SK-N-SH treated with all-trans-retinoic acid at 6 μM for 48 hours (cell line): ENCODE measurements around the gene PHACTR2.

Experiments
- ATAC-seq: fragments of 200-7000 bp; cut with Tn5 transposase; 3 replicates; pipeline ENCODE4 v1.9.1; 2020; ENCODE audit warnings: mild to moderate bottlenecking, moderate library complexity
- ARNTL ChIP-seq: fragments of 450-650 bp; formaldehyde crosslinking; IDR thresholded peaks from 2 replicates; pipeline ENCODE4 v1.5.0; 2020; ENCODE audit warnings: low read depth, mild to moderate bottlenecking, moderate library complexity, borderline replicate concordance
- BACH2 ChIP-seq: fragments of 250-450 bp; sonication (Bioruptor Pico); IDR thresholded peaks from 2 replicates; pipeline ENCODE4 v1.9.0; 2021; ENCODE audit warnings: mild to moderate bottlenecking, borderline replicate concordance
- CREB5 ChIP-seq: fragments of 250-450 bp; sonication (Bioruptor Pico); IDR thresholded peaks from 2 replicates; pipeline ENCODE4 v1.5.1; 2020; ENCODE audit warnings: low read depth, mild to moderate bottlenecking, moderate library complexity
- CSDC2 ChIP-seq: fragments of 250-450 bp; sonication (Bioruptor Pico); IDR thresholded peaks from 2 replicates; pipeline ENCODE4 v1.5.0; 2020; ENCODE audit warnings: mild to moderate bottlenecking, moderate library complexity
- CSRNP3 ChIP-seq: fragments of 250-450 bp; sonication (Bioruptor Pico); IDR thresholded peaks from 2 replicates; pipeline ENCODE4 v1.5.1; 2021; ENCODE audit warnings: mild to moderate bottlenecking, moderate library complexity
- ESRRG ChIP-seq: fragments of 250-450 bp; sonication (Bioruptor Pico); IDR thresholded peaks from 2 replicates; pipeline ENCODE4 v1.6.1; 2021; ENCODE audit warnings: mild to moderate bottlenecking
- GLIS3 ChIP-seq: fragments of 250-450 bp; sonication (Bioruptor Pico); IDR thresholded peaks from 2 replicates; pipeline ENCODE4 v1.5.0; 2020; ENCODE audit warnings: mild to moderate bottlenecking, moderate library complexity
- ISL1 ChIP-seq: fragments of 250-450 bp; sonication (Bioruptor Pico); IDR thresholded peaks from 2 replicates; pipeline ENCODE4 v2.1.2; 2022; ENCODE audit warnings: mild to moderate bottlenecking, moderate library complexity
- OSR1 ChIP-seq: fragments of 250-450 bp; sonication (Bioruptor Pico); IDR thresholded peaks from 2 replicates; pipeline ENCODE4 v1.8.0; 2022; ENCODE audit warnings: moderate library complexity, mild to moderate bottlenecking, inconsistent platforms
- PATZ1 ChIP-seq: fragments of 250-450 bp; sonication (Bioruptor Pico); IDR thresholded peaks from 2 replicates; pipeline ENCODE4 v1.8.0; 2020; ENCODE audit warnings: mild to moderate bottlenecking, moderate library complexity, borderline replicate concordance
- POU6F1 ChIP-seq: fragments of 250-450 bp; sonication (Bioruptor Pico); IDR thresholded peaks from 2 replicates; pipeline ENCODE4 v1.8.0; 2021; ENCODE audit warnings: low read depth, mild to moderate bottlenecking, moderate library complexity, borderline replicate concordance
- PPARA ChIP-seq: fragments of 250-450 bp; sonication (Bioruptor Pico); IDR thresholded peaks from 2 replicates; pipeline ENCODE4 v1.5.0; 2020; ENCODE audit warnings: mild to moderate bottlenecking, borderline replicate concordance
- RARB ChIP-seq: fragments of 250-450 bp; sonication (Bioruptor Pico); IDR thresholded peaks from 2 replicates; pipeline ENCODE4 v1.8.0; 2021; ENCODE audit warnings: mild to moderate bottlenecking, moderate library complexity
- SNAI2 ChIP-seq: fragments of 250-450 bp; sonication (Bioruptor Pico); IDR thresholded peaks from 2 replicates; pipeline ENCODE4 v1.5.0; 2020; ENCODE audit warnings: mild to moderate bottlenecking, moderate library complexity
- TCF4 ChIP-seq: fragments of 250-450 bp; sonication (Bioruptor Pico); IDR thresholded peaks from 2 replicates; pipeline ENCODE4 v1.8.0; 2021; ENCODE audit warnings: mild to moderate bottlenecking, moderate library complexity, borderline replicate concordance
- TOX ChIP-seq: fragments of 250-450 bp; sonication (Bioruptor Pico); IDR thresholded peaks from 2 replicates; pipeline ENCODE4 v1.8.0; 2021; ENCODE audit warnings: mild to moderate bottlenecking, moderate library complexity, borderline replicate concordance
- TSHZ2 ChIP-seq: fragments of 250-450 bp; sonication (Bioruptor Pico); IDR thresholded peaks from 2 replicates; pipeline ENCODE4 v1.5.0; 2020; ENCODE audit warnings: mild to moderate bottlenecking, moderate library complexity
- ZC3H10 ChIP-seq: fragments of 250-450 bp; sonication (Bioruptor Pico); IDR thresholded peaks from 2 replicates; pipeline ENCODE4 v1.5.1; 2021; ENCODE audit warnings: mild to moderate bottlenecking, moderate library complexity
- ZFP3 ChIP-seq: fragments of 250-450 bp; sonication (Bioruptor Pico); IDR thresholded peaks from 2 replicates; pipeline ENCODE4 v1.5.0; 2020; ENCODE audit warnings: mild to moderate bottlenecking, moderate library complexity
- ZFP30 ChIP-seq: fragments of 450-650 bp; formaldehyde crosslinking; IDR thresholded peaks from 2 replicates; pipeline ENCODE4 v1.5.0; 2022; ENCODE audit warnings: mild to moderate bottlenecking, moderate library complexity
- ZNF565 ChIP-seq: fragments of 450-650 bp; formaldehyde crosslinking; conservative IDR thresholded peaks from 2 replicates; pipeline ENCODE4 v1.5.0; 2020; ENCODE audit warnings: low read depth, mild to moderate bottlenecking, moderate library complexity
- ZNF70 ChIP-seq: fragments of 450-650 bp; formaldehyde crosslinking; IDR thresholded peaks from 2 replicates; pipeline ENCODE4 v1.5.0; 2020; ENCODE audit warnings: mild to moderate bottlenecking, moderate library complexity
- ZNF8 ChIP-seq: fragments of 450-650 bp; formaldehyde crosslinking; IDR thresholded peaks from 2 replicates; pipeline ENCODE4 v1.5.0; 2020; ENCODE audit warnings: mild to moderate bottlenecking, moderate library complexity

Gene PHACTR2

GRCh38 chr6:143822584-143823024, 144.8 kb downstream of the PHACTR2 start (continued):
- TF ChIP-seq POU6F1 (CRISPR knock-in tag): no peak
- TF ChIP-seq TCF4 (CRISPR knock-in tag): no peak
- no peak for TF ChIP-seq CREB5 (CRISPR knock-in tag)
- no peak for TF ChIP-seq CSDC2 (CRISPR knock-in tag)
- TF ChIP-seq ARNTL (CRISPR knock-in tag): no peak
- no peak for TF ChIP-seq ZFP3
- TF ChIP-seq ZNF565 (CRISPR knock-in tag): no peak
- TF ChIP-seq CSRNP3 (CRISPR knock-in tag): no peak
- no peak for TF ChIP-seq PPARA (CRISPR knock-in tag)

GRCh38 chr6:143823548-143823947, 145.8 kb downstream of the PHACTR2 start:
- TF ChIP-seq PATZ1 (CRISPR knock-in tag) (no peak), PPARA (CRISPR knock-in tag) (no peak), ZNF8 (CRISPR knock-in tag) (no peak), ZFP30 (no peak), ZFP3 (no peak), ISL1 (CRISPR knock-in tag) (no peak), ZNF565 (CRISPR knock-in tag) (no peak), ESRRG (CRISPR knock-in tag) (no peak), TCF4 (CRISPR knock-in tag) (no peak), CREB5 (CRISPR knock-in tag) (no peak), ZNF70 (CRISPR knock-in tag) (no peak), BACH2 (CRISPR knock-in tag) (no peak), POU6F1 (CRISPR knock-in tag) (no peak), ZC3H10 (no peak), RARB (CRISPR knock-in tag) (no peak), GLIS3 (no peak), CSDC2 (CRISPR knock-in tag) (no peak), ARNTL (CRISPR knock-in tag) (no peak), SNAI2 (CRISPR knock-in tag) (no peak)
- no peak for ATAC-seq

- TF ChIP-seq CSDC2 (CRISPR knock-in tag) (no peak), TOX (CRISPR knock-in tag) (no peak), OSR1 (no peak), TSHZ2 (CRISPR knock-in tag) (no peak), ARNTL (CRISPR knock-in tag) (no peak), GLIS3 (no peak), SNAI2 (CRISPR knock-in tag) (no peak), TCF4 (CRISPR knock-in tag) (no peak), ESRRG (CRISPR knock-in tag) (no peak), PPARA (CRISPR knock-in tag) (no peak), ZC3H10 (no peak), BACH2 (CRISPR knock-in tag) (no peak), RARB (CRISPR knock-in tag) (no peak)
- no peak for ATAC-seq
Observed at GRCh38 chr6:143828572-143828971, 150.8 kb downstream of the PHACTR2 start.
